KMS-11 (cell line): ENCODE results near the gene GBX1.

ENCODE experiments used
- H2AFZ ChIP-seq: fragments of 200-600 bp; sonication (generic); 2 replicates; pipeline ENCODE4 v1.6.1; 2016; ENCODE audit warnings: antibody characterized with exemption, mixed run types, low read depth
- H3K27ac ChIP-seq: fragments of 200-600 bp; sonication (generic); 2 replicates; pipeline ENCODE4 v1.6.1; 2016; ENCODE audit warnings: mild to moderate bottlenecking, mixed run types
- H3K27me3 ChIP-seq: fragments of 200-600 bp; sonication (generic); 2 replicates; pipeline ENCODE4 v1.6.1; 2017; ENCODE audit warnings: mild to moderate bottlenecking, low read depth, mixed run types, moderate library complexity; ENCODE audit not compliant: insufficient read depth
- H3K36me3 ChIP-seq: fragments of 200-600 bp; sonication (generic); 2 replicates; pipeline ENCODE4 v1.6.1; 2017; ENCODE audit warnings: mild to moderate bottlenecking, mixed run types; ENCODE audit not compliant: insufficient read depth
- H3K4me1 ChIP-seq: fragments of 200-600 bp; sonication (generic); 2 replicates; pipeline ENCODE4 v1.6.1; 2016; ENCODE audit warnings: mild to moderate bottlenecking, low read depth, mixed run types; ENCODE audit not compliant: poor library complexity, severe bottlenecking
- H3K4me2 ChIP-seq: fragments of 200-600 bp; sonication (generic); 2 replicates; pipeline ENCODE4 v1.7.0; 2016; ENCODE audit warnings: mild to moderate bottlenecking, mixed run types
- H3K4me3 ChIP-seq: fragments of 200-600 bp; sonication (generic); IDR thresholded peaks from 2 replicates; pipeline ENCODE4 v1.6.1; 2017; ENCODE audit warnings: low read depth, low read length, mixed read lengths; ENCODE audit not compliant: insufficient read depth
- H3K79me2 ChIP-seq: fragments of 200-600 bp; sonication (generic); 2 replicates; pipeline ENCODE4 v1.6.1; 2016; ENCODE audit warnings: low read depth, mixed run types; ENCODE audit not compliant: insufficient read depth
- H3K9ac ChIP-seq: fragments of 200-600 bp; sonication (generic); 2 replicates; pipeline ENCODE4 v1.6.1; 2016; ENCODE audit warnings: mild to moderate bottlenecking, mixed run types
- H4K20me1 ChIP-seq: fragments of 200-600 bp; sonication (generic); 2 replicates; pipeline ENCODE4 v1.6.1; 2016; ENCODE audit warnings: mild to moderate bottlenecking, mixed run types; ENCODE audit not compliant: insufficient read depth
- TF ChIP-seq, protein P1 (sequence below): fragments of 200-600 bp; sonication (generic); conservative IDR thresholded peaks from 2 replicates; pipeline ENCODE4 v1.6.1; 2017; ENCODE audit warnings: low read depth, mild to moderate bottlenecking, antibody characterized with exemption, low read length, moderate library complexity, mixed read lengths

GBX1 gene

GRCh38 chr7:151178236-151178635 is 10.7 kb upstream of the GBX1 start:
- Histone ChIP-seq H3K36me3 (no peaks in the 10 kb centered on the region), H3K4me2 (no peak overlapping the region), H3K27me3 (peaks cover 64% of the 10 kb centered on the region), H3K4me1 (no peaks in the 10 kb centered on the region), H3K79me2 (no peaks in the 10 kb centered on the region), H3K9ac (no peak overlapping the region), H3K27ac (no peak overlapping the region), H2AFZ (no peak overlapping the region), H4K20me1 (no peaks in the 10 kb centered on the region), H3K4me3 (no peak overlapping the region)
- TF ChIP-seq, protein P1, sequence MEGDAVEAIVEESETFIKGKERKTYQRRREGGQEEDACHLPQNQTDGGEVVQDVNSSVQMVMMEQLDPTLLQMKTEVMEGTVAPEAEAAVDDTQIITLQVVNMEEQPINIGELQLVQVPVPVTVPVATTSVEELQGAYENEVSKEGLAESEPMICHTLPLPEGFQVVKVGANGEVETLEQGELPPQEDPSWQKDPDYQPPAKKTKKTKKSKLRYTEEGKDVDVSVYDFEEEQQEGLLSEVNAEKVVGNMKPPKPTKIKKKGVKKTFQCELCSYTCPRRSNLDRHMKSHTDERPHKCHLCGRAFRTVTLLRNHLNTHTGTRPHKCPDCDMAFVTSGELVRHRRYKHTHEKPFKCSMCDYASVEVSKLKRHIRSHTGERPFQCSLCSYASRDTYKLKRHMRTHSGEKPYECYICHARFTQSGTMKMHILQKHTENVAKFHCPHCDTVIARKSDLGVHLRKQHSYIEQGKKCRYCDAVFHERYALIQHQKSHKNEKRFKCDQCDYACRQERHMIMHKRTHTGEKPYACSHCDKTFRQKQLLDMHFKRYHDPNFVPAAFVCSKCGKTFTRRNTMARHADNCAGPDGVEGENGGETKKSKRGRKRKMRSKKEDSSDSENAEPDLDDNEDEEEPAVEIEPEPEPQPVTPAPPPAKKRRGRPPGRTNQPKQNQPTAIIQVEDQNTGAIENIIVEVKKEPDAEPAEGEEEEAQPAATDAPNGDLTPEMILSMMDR, result no peak

- Histone ChIP-seq H3K79me2 (no peaks in the 10 kb centered on the region), H3K27me3 (peaks cover 60% of the 10 kb centered on the region), H3K27ac (no peak overlapping the region), H3K4me3 (no peak overlapping the region), H2AFZ (no peak overlapping the region), H3K9ac (no peak overlapping the region), H3K4me1 (peaks cover 1% of the 10 kb centered on the region), H3K4me2 (no peak overlapping the region), H3K36me3 (no peaks in the 10 kb centered on the region), H4K20me1 (no peaks in the 10 kb centered on the region)
- TF ChIP-seq, protein P1, result no peak
Measured at GRCh38 chr7:151177310-151177709, 9.8 kb upstream of the GBX1 start.

DNA sequence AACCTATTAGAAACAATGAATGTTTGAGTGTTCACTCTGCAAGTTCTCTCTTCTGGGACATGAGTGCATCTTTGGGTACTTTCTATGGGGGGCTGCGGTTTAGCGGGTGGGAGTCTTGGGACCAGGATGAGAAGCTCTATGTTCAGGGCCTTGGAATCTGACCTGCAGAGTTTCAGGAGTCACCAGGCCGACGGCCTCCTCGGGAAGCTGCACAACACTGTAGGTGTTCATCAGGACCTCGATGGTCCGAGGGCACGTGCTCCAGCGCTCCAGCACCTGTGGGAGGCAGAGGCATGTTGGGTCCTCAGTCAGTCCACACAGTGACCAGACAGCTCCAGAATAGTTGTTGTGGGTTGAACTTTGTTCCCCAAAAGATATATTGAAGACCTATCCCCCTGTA is 8.9 kb upstream of the GBX1 start:
- peaks cover 68% of the 10 kb centered on the region for H3K27me3 ChIP-seq
- no peaks in the 10 kb centered on the region for H3K79me2 ChIP-seq
- H2AFZ ChIP-seq, result no peak overlapping the region
- no peaks in the 10 kb centered on the region for H3K36me3 ChIP-seq
- H4K20me1 ChIP-seq, result no peaks in the 10 kb centered on the region
- H3K4me1 ChIP-seq, result peaks cover 3% of the 10 kb centered on the region
- H3K9ac ChIP-seq, result no peak overlapping the region
- H3K4me3 ChIP-seq, result no peak overlapping the region
- no peak overlapping the region for H3K4me2 ChIP-seq
- TF ChIP-seq, protein P1, result no peak
- H3K27ac ChIP-seq, result no peak overlapping the region

DNA sequence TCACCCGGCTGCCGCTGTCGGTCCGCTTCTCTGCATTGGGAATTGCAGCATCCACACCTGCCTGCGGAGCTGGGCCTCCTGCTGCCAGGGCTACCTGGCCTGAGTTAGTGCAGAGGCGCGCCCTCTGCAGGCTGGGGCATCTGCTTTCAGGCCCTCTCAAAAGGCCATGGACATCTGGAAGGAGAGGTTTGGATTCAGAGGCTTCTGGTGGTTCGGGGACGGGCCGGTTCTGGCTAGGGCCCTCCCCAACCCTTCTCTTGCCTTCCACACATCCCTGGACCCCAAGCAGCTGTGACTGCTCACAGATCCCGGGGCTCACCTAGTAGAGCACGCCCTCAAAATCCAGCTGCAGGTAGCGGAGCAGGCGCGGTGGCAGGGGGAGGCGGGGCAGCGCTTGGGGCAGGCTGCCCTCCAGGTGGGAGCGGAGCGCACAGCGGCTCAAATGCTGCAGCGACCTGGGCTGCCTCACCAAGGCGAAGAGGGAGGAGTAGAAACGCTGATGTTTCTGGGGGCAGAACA is 8.4 kb upstream of the GBX1 start:
- Histone ChIP-seq H3K27me3 (peaks cover 71% of the 10 kb centered on the region), H3K27ac (no peak overlapping the region), H3K9ac (no peak overlapping the region), H2AFZ (no peak overlapping the region), H3K4me3 (no peak overlapping the region), H3K36me3 (no peaks in the 10 kb centered on the region), H4K20me1 (no peaks in the 10 kb centered on the region), H3K4me2 (no peak overlapping the region), H3K4me1 (peaks cover 3% of the 10 kb centered on the region), H3K79me2 (no peaks in the 10 kb centered on the region)
- TF ChIP-seq, protein P1, result no peak
